ENCODE data around the gene ATP6V0E2.
"Not testable (repeated sequence)": the region's sequence is repeated elsewhere in the genome, so short reads cannot be mapped to it uniquely, and the experiment has no call there.

Gene ATP6V0E2

GRCh38 chr7:149827089-149827981 lies 46.4 kb upstream of the ATP6V0E2 start:
- DNase-seq = no peak
- no peaks in the 10 kb centered on the region for H3K36me3 ChIP-seq (replicated peaks)
- H3K27me3 ChIP-seq (replicated peaks) = peaks cover 3% of the 10 kb centered on the region
- in situ Hi-C loops (cut with HindIII; ENCODE audit: low pct_ligation_motif_present, low sequenced_read_pairs) = no loop called here
- H3K4me3 ChIP-seq (ENCODE audit: low read depth, low read length) = no peak overlapping the region
- H3K27ac ChIP-seq = no peak overlapping the region
- no peak for TF ChIP-seq CTCF (IDR thresholded peaks at IDR 0.05; ENCODE audit: low read depth, low read length, missing control alignments)

- no peaks in the 10 kb centered on the region for H3K36me3 ChIP-seq (replicated peaks)
- DNase-seq = no peak
- peaks cover 3% of the 10 kb centered on the region for H3K27me3 ChIP-seq (replicated peaks)
- in situ Hi-C loops (cut with HindIII; ENCODE audit: low pct_ligation_motif_present, low sequenced_read_pairs) = no loop called here
- TF ChIP-seq CTCF (IDR thresholded peaks at IDR 0.05; ENCODE audit: low read depth, low read length, missing control alignments) = no peak
- H3K4me3 ChIP-seq (ENCODE audit: low read depth, low read length) = no peak overlapping the region
- no peak overlapping the region for H3K27ac ChIP-seq
Measured at GRCh38 chr7:149828357-149829309, 45.1 kb upstream of the ATP6V0E2 start.

- H3K36me3 ChIP-seq (replicated peaks); in situ Hi-C loops (cut with HindIII; ENCODE audit: low pct_ligation_motif_present, low sequenced_read_pairs); H3K4me3 ChIP-seq (ENCODE audit: low read depth, low read length); H3K27me3 ChIP-seq (replicated peaks); DNase-seq; H3K27ac ChIP-seq: not testable (repeated sequence)
Measured at GRCh38 chr7:149830527-149830926, 43.2 kb upstream of the ATP6V0E2 start.

- in situ Hi-C loops (cut with HindIII; ENCODE audit: low pct_ligation_motif_present, low sequenced_read_pairs) = no loop called here
- DNase-seq = no peak
Measured at GRCh38 chr7:149830997-149831740, 42.6 kb upstream of the ATP6V0E2 start.

GRCh38 chr7:149831741-149832219 lies 42.0 kb upstream of the ATP6V0E2 start:
- Histone ChIP-seq H3K27me3 (replicated peaks) (peaks cover 3% of the 10 kb centered on the region), H3K4me3 (ENCODE audit: low read depth, low read length) (no peak overlapping the region), H3K36me3 (replicated peaks) (no peaks in the 10 kb centered on the region), H3K27ac (no peak overlapping the region)
- in situ Hi-C loops (cut with HindIII; ENCODE audit: low pct_ligation_motif_present, low sequenced_read_pairs) = no loop called here
- DNase-seq = no peak
- TF ChIP-seq CTCF (IDR thresholded peaks at IDR 0.05; ENCODE audit: low read depth, low read length, missing control alignments) = no peak

More at GRCh38 chr7:149830997-149831740, 42.6 kb upstream of the ATP6V0E2 start:
- no peak for TF ChIP-seq CTCF (IDR thresholded peaks at IDR 0.05; ENCODE audit: low read depth, low read length, missing control alignments)
- Histone ChIP-seq H3K4me3 (ENCODE audit: low read depth, low read length) (no peak overlapping the region), H3K27me3 (replicated peaks) (peaks cover 3% of the 10 kb centered on the region), H3K36me3 (replicated peaks) (no peaks in the 10 kb centered on the region), H3K27ac (no peak overlapping the region)

Measured in brain microvascular endothelial cell (primary cell).